Heart right ventricle (tissue), 16 donors: Measurements from ENCODE around the gene LLGL1. TPM values are rescaled to one million over a fixed set of nuclear protein-coding genes. Genes with fewer than 3 reads are reported as not detected.

Source experiments
- ATAC-seq, 8 donors: fragments of 200-7000 bp; cut with Tn5 transposase; one replicate each; pipeline ENCODE4 v1.9.1; 2020; ENCODE audit warnings: mild to moderate bottlenecking in 8 of 8, moderate library complexity in 8 of 8, moderate number of reproducible peaks in 1 of 8
- DNase-seq, 2 donors: peaks; one replicate each; pipeline ENCODE4 v3.0.0-alpha.2; 2020
- H3K27ac ChIP-seq, 10 donors: fragments of 200-600 bp; sonication (generic) in 2 of 10; one replicate each; pipeline versions ENCODE4 v1.5.0 to v1.8.0; 2020 to 2022; ENCODE audit warnings: mild to moderate bottlenecking in 3 of 10
- H3K27me3 ChIP-seq, 7 donors: fragments of 200-600 bp; one replicate each; pipeline ENCODE4 v1.8.0; 2021 to 2022; ENCODE audit warnings: mild to moderate bottlenecking in 2 of 7
- H3K36me3 ChIP-seq, 9 donors: fragments of 200-600 bp; sonication (generic) in 1 of 9; one replicate each; pipeline versions ENCODE4 v1.5.0 to v1.8.0; 2020 to 2022; ENCODE audit warnings: mild to moderate bottlenecking in 2 of 9
- H3K4me1 ChIP-seq, 9 donors: fragments of 200-600 bp; sonication (generic) in 1 of 9; one replicate each; pipeline versions ENCODE4 v1.5.0 to v1.8.0; 2020 to 2022; ENCODE audit warnings: mild to moderate bottlenecking in 4 of 9
- H3K4me3 ChIP-seq, 10 donors: fragments of 200-600 bp; sonication (generic) in 2 of 10; one replicate each; pipeline versions ENCODE4 v1.5.0 to v1.8.0; 2020 to 2022; ENCODE audit warnings: mild to moderate bottlenecking in 7 of 10, moderate library complexity in 2 of 10
- H3K9me3 ChIP-seq, 11 donors: fragments of 200-600 bp in 10 of 11; sonication (generic) in 2 of 11; one replicate each; pipeline versions ENCODE4 v1.5.0 to v1.8.0; 2013 to 2022; ENCODE audit warnings: mild to moderate bottlenecking in 2 of 11, control low read depth in 1 of 11, moderate library complexity in 1 of 11
- WGBS, 2 donors: extraction: QIAGEN DNeasy Blood & Tissue Kit; methylation state at CpG; one replicate each; pipeline ENCODE4 v1.1.7; 2013; ENCODE audit warnings: inconsistent platforms in 1 of 2; 5-methylcytosine and 5-hydroxymethylcytosine counted together
- intact Hi-C, 10 donors: fragments of 100-400 bp; cut with DNase I; formaldehyde crosslinking; loops; one replicate each; pipeline versions ENCODE4 v1.11.1 to v1.14.2; 2022
- polyA plus RNA-seq, 2 donors: library from polyadenylated mRNA; stranded (reverse); fragments of 200-250 nt; gene quantifications; one replicate each; pipeline ENCODE4 v1.2.3, GENCODE V29; 2013
- total RNA-seq, 10 donors: library from RNA; stranded (reverse); fragmentation: NEBNext Ultra II Directional in 3 of 10; extraction: Animal tissue kit (Norgen Biotek cat#: 25700) in 3 of 10; gene quantifications; one replicate each; pipeline versions ENCODE4 v1.2.1 to v1.2.4, GENCODE V29; 2021 to 2023
- TF ChIP-seq, protein P1 (sequence below), 9 donors: fragments of 200-600 bp; sonication (generic) in 2 of 9; IDR thresholded peaks; one replicate each; pipeline versions ENCODE4 v1.5.0 to v1.8.0; 2021 to 2022; ENCODE audit warnings: antibody characterized with exemption in 9 of 9, mild to moderate bottlenecking in 5 of 9, moderate library complexity in 1 of 9
- donor health status: Arrhythmogenic right ventricular cardiomyopathy.
- donor health status: ischemic (EF 13 %, LVEDD 7.1; RV severe dilation, severe dysfunction).
- donor health status: healthy with polysubstance abuse.
- donor health status: DM: no; HTN: yes; CAD: no.
- donor health status: DM: no; HTN: no; CAD: no.
- donor health status: ischemic (EF 25% LVEDD 6.9; RV normal size, moderate dysfunction).
- donor health status: ischemic (EF 25% LVEDD 5.7; RV mildly dilated, moderate dysfunction).
- donor health status: healthy.
- donor health status: DM: yes; HTN: yes; CAD: no.
- donor health status: Ischemic cardiomyopathy.
- donor health status: ischemic (EF 35%, LVEDD 5.7; RV mildly dilated, moderate dysfunction).
- donor health status: nonischemic (EF 11% LVEDD 7.7; RV severe dilation, severe dysfunction).
- donor health status: DM: yes; HTN: yes; CAD: no.
- donor health status: PGD.
- donor health status: ischemic (EF 29% LVEDD 5.4; RV normal size, mild dysfunction).
- donor health status: nonischemic (EF 23%, LVEDD 6.1; RV moderate dilation, normal function).

Gene LLGL1
- total and polyA plus RNA-seq, 12 donors: 5.8 to 12.4 (median 8.6) TPM

DNA sequence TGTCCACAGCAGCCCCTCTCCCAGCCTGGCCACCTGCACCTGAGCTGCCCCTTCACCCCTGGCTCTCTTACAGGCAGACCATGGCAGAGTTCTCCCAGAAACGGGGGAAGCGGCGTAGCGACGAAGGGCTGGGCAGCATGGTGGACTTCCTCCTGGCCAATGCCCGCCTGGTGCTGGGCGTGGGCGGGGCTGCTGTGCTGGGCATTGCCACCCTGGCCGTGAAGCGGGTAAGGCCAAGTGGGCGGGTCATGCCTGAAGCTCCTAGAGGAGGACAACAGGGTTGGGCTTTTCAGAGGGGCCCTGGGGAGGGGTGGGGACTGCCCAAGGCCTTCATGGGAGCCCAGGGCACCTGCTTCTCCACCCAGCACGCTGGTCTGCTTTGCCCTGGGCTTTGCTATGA is 37.2 kb downstream of the LLGL1 start:
- intact Hi-C loops: loop anchor here in 1 of 10 donors (5.0 kb wide), 1 partner anchor 55 kb away; the partner anchor contains the start of gene SMCR8
- DNase-seq: peak; percentile 50 to 61
- Histone ChIP-seq H3K27ac (peak overlapping the region in 9 of 10 donors; percentile 92 to 99 (median 97)), H3K4me3 (peak overlapping the region in 4 of 10 donors; percentile 7 to 88 (median 46)), H3K4me1 (peaks cover 12 to 49% (median 38%) of the 10 kb centered on the region in 9 donors), H3K36me3 (peaks cover 0 to 46% (median 26%) of the 10 kb centered on the region in 9 donors), H3K9me3 (no peaks in the 10 kb centered on the region), H3K27me3 (no peaks in the 10 kb centered on the region)
- WGBS, 2 donors: 79 to 82% methylated on average over 12 of the region's 12 CpGs
- TF ChIP-seq, protein P1, sequence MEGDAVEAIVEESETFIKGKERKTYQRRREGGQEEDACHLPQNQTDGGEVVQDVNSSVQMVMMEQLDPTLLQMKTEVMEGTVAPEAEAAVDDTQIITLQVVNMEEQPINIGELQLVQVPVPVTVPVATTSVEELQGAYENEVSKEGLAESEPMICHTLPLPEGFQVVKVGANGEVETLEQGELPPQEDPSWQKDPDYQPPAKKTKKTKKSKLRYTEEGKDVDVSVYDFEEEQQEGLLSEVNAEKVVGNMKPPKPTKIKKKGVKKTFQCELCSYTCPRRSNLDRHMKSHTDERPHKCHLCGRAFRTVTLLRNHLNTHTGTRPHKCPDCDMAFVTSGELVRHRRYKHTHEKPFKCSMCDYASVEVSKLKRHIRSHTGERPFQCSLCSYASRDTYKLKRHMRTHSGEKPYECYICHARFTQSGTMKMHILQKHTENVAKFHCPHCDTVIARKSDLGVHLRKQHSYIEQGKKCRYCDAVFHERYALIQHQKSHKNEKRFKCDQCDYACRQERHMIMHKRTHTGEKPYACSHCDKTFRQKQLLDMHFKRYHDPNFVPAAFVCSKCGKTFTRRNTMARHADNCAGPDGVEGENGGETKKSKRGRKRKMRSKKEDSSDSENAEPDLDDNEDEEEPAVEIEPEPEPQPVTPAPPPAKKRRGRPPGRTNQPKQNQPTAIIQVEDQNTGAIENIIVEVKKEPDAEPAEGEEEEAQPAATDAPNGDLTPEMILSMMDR (IDR thresholded peaks at IDR 0.05): no peak
- ATAC-seq: peak in 3 of 8 donors; percentile 16 to 24 (median 22)

DNA sequence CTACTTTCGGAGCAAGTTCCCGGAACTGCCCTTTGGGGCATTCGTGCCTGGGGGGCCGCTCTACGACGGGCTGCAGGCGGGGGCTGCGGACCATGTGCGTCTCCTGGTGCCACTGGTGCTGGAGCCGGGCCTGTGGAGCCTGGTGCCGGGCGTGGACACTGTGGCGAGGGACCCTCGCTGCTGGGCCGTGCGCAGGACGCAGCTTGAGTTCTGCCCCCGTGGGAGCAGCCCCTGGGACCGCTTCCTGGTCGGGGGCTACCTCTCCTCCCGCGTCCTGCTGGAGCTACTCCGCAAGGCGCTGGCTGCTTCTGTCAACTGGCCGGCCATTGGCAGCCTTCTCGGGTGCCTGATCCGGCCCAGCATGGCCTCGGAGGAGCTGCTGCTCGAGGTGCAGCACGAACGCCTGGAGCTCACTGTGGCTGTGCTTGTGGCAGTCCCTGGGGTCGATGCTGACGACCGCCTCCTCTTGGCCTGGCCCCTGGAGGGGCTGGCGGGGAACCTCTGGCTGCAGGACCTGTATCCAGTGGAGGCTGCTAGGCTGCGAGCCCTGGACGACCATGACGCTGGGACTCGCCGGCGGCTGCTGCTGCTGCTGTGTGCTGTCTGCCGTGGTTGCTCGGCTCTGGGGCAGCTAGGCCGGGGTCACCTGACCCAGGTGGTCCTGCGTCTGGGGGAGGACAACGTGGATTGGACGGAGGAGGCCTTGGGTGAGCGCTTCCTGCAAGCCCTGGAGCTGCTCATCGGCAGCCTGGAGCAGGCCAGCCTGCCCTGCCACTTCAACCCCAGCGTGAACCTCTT is 38.6 kb downstream of the LLGL1 start:
- DNase-seq (no peak), ATAC-seq (no peak)
- H3K27me3 ChIP-seq: no peaks in the 10 kb centered on the region
- no peaks in the 10 kb centered on the region for H3K9me3 ChIP-seq
- H3K4me3 ChIP-seq: no peak overlapping the region
- peaks cover 0 to 46% (median 26%) of the 10 kb centered on the region in 9 donors for H3K36me3 ChIP-seq
- intact Hi-C loops: loop anchor here in 1 of 10 donors (5.0 kb wide), 1 partner anchor 53 kb away; the partner anchor contains the start of gene SMCR8
- peaks cover 12 to 41% (median 35%) of the 10 kb centered on the region in 9 donors for H3K4me1 ChIP-seq
- H3K27ac ChIP-seq: no peak overlapping the region
- whole genome bisulfite sequencing, 2 donors: 92 to 95% methylated on average over 49 to 50 of the region's 50 CpGs
- TF ChIP-seq, protein P1 (IDR thresholded peaks at IDR 0.05): no peak

DNA sequence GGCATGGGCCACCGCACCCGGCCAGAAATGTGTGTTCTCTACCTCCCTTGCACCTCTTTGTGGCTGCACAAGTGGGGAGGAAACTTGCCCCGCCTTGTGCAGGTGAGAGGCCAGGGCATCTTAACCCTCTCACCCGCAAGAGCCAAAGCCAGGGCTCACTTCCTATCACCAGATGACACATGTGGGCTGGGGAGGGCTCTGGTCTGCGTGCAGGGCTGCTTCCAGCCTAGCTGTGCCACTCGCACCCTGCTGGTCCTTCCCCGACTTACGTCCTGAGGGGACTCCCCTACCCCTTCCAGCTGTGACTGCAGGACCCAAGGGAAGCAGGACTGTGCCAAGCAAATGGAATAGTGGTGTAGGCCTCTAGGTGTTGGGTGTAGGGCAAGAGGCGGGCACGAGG is 41.9 kb downstream of the LLGL1 start:
- no peaks in the 10 kb centered on the region for H3K9me3 ChIP-seq
- TF ChIP-seq, protein P1 (IDR thresholded peaks at IDR 0.05): no peak
- ATAC-seq (no peak), DNase-seq (no peak)
- intact Hi-C loops: no loop called here
- 83 to 86% methylated on average over 10 of the region's 10 CpGs for WGBS, 2 donors
- peaks cover 0 to 16% (median 8%) of the 10 kb centered on the region in 9 donors for H3K4me1 ChIP-seq
- no peak overlapping the region for H3K4me3 ChIP-seq
- H3K27me3 ChIP-seq: no peaks in the 10 kb centered on the region
- H3K27ac ChIP-seq: no peak overlapping the region
- H3K36me3 ChIP-seq: peaks cover 0 to 50% (median 26%) of the 10 kb centered on the region in 9 donors

DNA sequence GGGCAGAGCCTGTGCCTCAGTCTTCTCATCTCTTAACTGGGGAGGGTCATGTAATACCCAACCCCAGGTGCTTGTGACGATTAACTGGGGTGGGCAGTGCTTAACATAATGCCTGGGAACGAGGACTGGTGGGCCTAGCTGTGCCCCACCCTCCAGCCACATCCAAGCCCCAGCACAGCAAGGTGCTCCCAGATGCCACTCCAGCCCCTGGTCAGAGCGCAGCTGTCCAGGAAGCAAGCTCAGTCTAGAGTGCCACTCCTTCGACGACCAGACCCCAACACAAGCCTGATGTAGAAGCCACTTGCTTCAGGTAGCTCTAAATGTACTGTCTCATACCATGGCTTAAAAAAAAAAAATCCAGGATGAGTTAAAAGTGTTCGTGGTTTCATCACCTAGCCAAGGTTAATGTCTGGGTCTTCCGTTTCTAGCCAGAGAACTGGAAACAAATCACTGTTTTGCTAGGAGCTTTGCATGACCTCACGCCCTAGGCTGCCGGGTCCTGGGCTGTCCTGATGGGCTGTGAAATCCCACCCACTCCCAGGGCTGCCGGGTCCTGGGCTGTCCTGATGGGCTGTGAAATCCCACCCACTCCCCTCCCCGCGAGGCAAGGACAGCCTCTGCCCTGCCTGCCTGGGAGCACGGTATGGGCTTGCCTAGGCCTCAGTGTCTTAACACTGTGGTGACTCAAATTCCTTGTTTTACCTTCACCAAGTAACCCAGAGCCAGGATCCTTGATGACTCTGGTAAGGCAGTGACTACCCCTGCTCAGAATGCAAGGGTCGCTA is 42.7 kb downstream of the LLGL1 start:
- ATAC-seq (peak in 3 of 8 donors; percentile 16 to 19 (median 18)), DNase-seq (no peak)
- intact Hi-C loops: no loop called here
- TF ChIP-seq, protein P1 (IDR thresholded peaks at IDR 0.05): no peak
- H3K9me3 ChIP-seq: no peaks in the 10 kb centered on the region
- H3K27ac ChIP-seq: no peak overlapping the region
- 54% methylated on average over 14 of the region's 14 CpGs for WGBS, 2 donors
- H3K36me3 ChIP-seq: peaks cover 0 to 52% (median 24%) of the 10 kb centered on the region in 9 donors
- H3K4me1 ChIP-seq: peaks cover 0 to 8% (median 2%) of the 10 kb centered on the region in 9 donors
- H3K4me3 ChIP-seq: no peak overlapping the region
- no peaks in the 10 kb centered on the region for H3K27me3 ChIP-seq
